A673 (cell line): ENCODE results near the gene SRSF4. TPM values are rescaled to one million over a fixed set of nuclear protein-coding genes. Genes with fewer than 3 reads are reported as not detected.

Source experiments
- BruUV-seq: library from RNA; stranded (reverse); fragments of 400-500 nt; replicated peaks from 2 replicates; lab custom pipeline; 2021; lab: Mats Ljungman, UMichigan
- CTCF ChIA-PET: fragments of 300-600 bp; sonication (Branson Sonifier 250); formaldehyde crosslinking; loops from one replicate; lab custom pipeline; 2022; ENCODE audit warnings: antibody characterized with exemption; lab: Charles Lee
- POLR2A ChIA-PET: fragments of 300-600 bp; sonication (Branson Sonifier 250); formaldehyde crosslinking; loops from one replicate; lab custom pipeline; 2022; ENCODE audit warnings: antibody characterized with exemption; ENCODE audit not compliant: low non-redundant PET; lab: Charles Lee
- DNase-seq: peaks from one replicate; pipeline ENCODE4 v3.0.0-alpha.2; 2015; ENCODE audit warnings: low spot score
- H3K27ac ChIP-seq: fragments of 200-600 bp; sonication (generic); 2 replicates; pipeline ENCODE4 v1.5.1; 2016; ENCODE audit warnings: mixed run types, low read depth, mild to moderate bottlenecking, mixed read lengths, antibody characterized with exemption, low read length; ENCODE audit not compliant: poor library complexity, severe bottlenecking
- H3K27me3 ChIP-seq: fragments of 200-600 bp; sonication (generic); replicated peaks from 2 replicates; pipeline ENCODE4 v1.6.1; 2017; ENCODE audit warnings: mixed run types, low read depth, mild to moderate bottlenecking, mixed read lengths, antibody characterized with exemption, low read length; ENCODE audit not compliant: insufficient read depth, poor library complexity
- H3K36me3 ChIP-seq: fragments of 200-600 bp; sonication (generic); 2 replicates; pipeline ENCODE4 v1.6.1; 2016; ENCODE audit warnings: mixed run types, mild to moderate bottlenecking, mixed read lengths, antibody characterized with exemption, low read length; ENCODE audit not compliant: insufficient read depth, poor library complexity, severe bottlenecking
- H3K4me1 ChIP-seq: fragments of 200-600 bp; sonication (generic); 2 replicates; pipeline ENCODE4 v1.6.1; 2017; ENCODE audit warnings: mixed run types, mild to moderate bottlenecking, mixed read lengths, antibody characterized with exemption, low read length; ENCODE audit not compliant: insufficient read depth, poor library complexity, severe bottlenecking
- H3K4me3 ChIP-seq: fragments of 200-600 bp; sonication (generic); 2 replicates; pipeline ENCODE4 v1.5.1; 2016; ENCODE audit warnings: low read depth, mixed run types, mild to moderate bottlenecking, mixed read lengths, low read length; ENCODE audit not compliant: poor library complexity, severe bottlenecking
- H3K9me3 ChIP-seq: fragments of 200-600 bp; sonication (generic); 2 replicates; pipeline ENCODE4 v1.6.1; 2016; ENCODE audit warnings: mixed run types, low read depth, mild to moderate bottlenecking, mixed read lengths, antibody characterized with exemption, low read length; ENCODE audit not compliant: poor library complexity, severe bottlenecking
- EZH2 ChIP-seq: fragments of 200-600 bp; sonication (generic); IDR thresholded peaks from 2 replicates; pipeline ENCODE4 v1.6.1; 2017; ENCODE audit warnings: borderline replicate concordance, low read depth, mild to moderate bottlenecking, mixed read lengths, antibody characterized with exemption, low read length; ENCODE audit not compliant: poor library complexity, severe bottlenecking
- intact Hi-C: fragments of 100-400 bp; cut with micrococcal nuclease; formaldehyde crosslinking; loops from one replicate; pipeline ENCODE4 v1.10.0; 2022; ENCODE audit not compliant: unreplicated experiment
- total RNA-seq: library from RNA; stranded (reverse); gene quantifications from 2 replicates; pipeline ENCODE4 v1.2.3, GENCODE V29; 2021
- TF ChIP-seq, protein P1 (sequence below): fragments of 300-800, 200-600 bp; sonication (generic); conservative IDR thresholded peaks from 2 replicates; pipeline ENCODE4 v1.5.1; 2017; ENCODE audit warnings: low read depth, mild to moderate bottlenecking, antibody characterized with exemption, low read length, moderate library complexity, mixed read lengths

The SRSF4 gene
- total RNA-seq, 1 experiment from 2014 or later, result 116 TPM

DNA sequence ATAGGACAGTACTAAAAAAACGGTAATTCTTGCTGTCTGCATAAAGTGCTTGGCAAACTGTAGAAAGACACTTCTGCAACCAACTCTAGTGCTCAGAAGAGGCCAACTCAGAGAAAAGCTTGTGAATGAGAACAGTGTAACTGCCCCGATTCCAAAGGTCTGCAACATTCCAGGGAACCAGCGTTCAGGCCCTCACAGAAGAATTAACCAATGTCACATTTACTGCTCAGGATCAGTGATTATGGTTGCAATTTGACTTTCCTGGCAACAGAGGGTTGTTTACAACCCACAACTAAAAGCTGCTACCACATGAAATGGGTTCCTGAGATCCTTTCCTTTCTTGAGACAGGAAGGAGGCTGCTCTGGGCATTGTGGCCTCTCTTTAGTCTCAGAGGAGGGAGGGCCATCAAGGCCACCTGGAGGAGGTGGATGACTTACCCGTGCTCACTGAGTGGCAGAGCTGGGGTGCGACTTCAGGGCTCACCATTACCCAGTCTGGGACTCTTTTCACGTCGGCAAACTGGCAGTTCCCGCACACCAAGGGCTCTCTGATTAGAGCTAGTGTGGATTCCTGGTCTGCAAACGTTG, 15.3 kb downstream of the SRSF4 start:
- POLR2A ChIA-PET, result interaction anchor here (0.7 kb wide), 1 partner anchor 251 kb away, joined by 6 read pairs; no protein-coding TSS in a partner anchor
- intact Hi-C loops, result no loop called here
- peaks cover 61% of the 10 kb centered on the region for H3K4me1 ChIP-seq
- no TSS peak for BruUV-seq
- H3K4me3 ChIP-seq, result no peak overlapping the region
- TF ChIP-seq EZH2, result no peak
- TF ChIP-seq, protein P1, sequence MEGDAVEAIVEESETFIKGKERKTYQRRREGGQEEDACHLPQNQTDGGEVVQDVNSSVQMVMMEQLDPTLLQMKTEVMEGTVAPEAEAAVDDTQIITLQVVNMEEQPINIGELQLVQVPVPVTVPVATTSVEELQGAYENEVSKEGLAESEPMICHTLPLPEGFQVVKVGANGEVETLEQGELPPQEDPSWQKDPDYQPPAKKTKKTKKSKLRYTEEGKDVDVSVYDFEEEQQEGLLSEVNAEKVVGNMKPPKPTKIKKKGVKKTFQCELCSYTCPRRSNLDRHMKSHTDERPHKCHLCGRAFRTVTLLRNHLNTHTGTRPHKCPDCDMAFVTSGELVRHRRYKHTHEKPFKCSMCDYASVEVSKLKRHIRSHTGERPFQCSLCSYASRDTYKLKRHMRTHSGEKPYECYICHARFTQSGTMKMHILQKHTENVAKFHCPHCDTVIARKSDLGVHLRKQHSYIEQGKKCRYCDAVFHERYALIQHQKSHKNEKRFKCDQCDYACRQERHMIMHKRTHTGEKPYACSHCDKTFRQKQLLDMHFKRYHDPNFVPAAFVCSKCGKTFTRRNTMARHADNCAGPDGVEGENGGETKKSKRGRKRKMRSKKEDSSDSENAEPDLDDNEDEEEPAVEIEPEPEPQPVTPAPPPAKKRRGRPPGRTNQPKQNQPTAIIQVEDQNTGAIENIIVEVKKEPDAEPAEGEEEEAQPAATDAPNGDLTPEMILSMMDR, result no peak
- DNase-seq, result no peak
- CTCF ChIA-PET, result no interaction called here
- H3K9me3 ChIP-seq, result no peaks in the 10 kb centered on the region
- no peaks in the 10 kb centered on the region for H3K27me3 ChIP-seq
- peaks cover 54% of the 10 kb centered on the region for H3K36me3 ChIP-seq
- H3K27ac ChIP-seq, result peak overlapping the region; percentile 12

DNA sequence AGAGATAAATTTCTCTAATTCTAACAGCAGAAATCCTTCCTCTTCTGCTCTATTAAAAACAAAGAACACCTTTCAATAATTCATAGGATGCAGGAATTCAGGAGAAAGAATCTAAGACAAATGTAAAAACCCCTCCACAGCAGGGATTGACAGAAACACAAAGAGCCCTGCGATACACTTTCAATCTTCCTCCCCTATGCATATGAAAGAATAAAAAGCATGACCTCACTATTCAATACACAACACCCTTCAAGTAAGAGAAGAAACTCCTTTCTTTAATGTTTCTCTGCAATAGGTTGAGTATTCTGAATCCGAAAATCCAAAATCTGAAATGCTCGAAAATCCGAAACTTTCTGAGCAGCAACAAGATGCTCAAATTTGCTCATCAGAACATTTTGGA, 17.1 kb downstream of the SRSF4 start:
- H3K4me3 ChIP-seq, result no peak overlapping the region
- TF ChIP-seq, protein P1, result no peak
- TF ChIP-seq EZH2, result no peak
- no peaks in the 10 kb centered on the region for H3K27me3 ChIP-seq
- no peak for DNase-seq
- intact Hi-C loops, result no loop called here
- H3K9me3 ChIP-seq, result no peaks in the 10 kb centered on the region
- H3K4me1 ChIP-seq, result peaks cover 46% of the 10 kb centered on the region
- ChIA-PET CTCF (no interaction called here), POLR2A (no interaction called here)
- BruUV-seq, result no TSS peak
- peaks cover 56% of the 10 kb centered on the region for H3K36me3 ChIP-seq
- peak overlapping the region; percentile 43 for H3K27ac ChIP-seq

DNA sequence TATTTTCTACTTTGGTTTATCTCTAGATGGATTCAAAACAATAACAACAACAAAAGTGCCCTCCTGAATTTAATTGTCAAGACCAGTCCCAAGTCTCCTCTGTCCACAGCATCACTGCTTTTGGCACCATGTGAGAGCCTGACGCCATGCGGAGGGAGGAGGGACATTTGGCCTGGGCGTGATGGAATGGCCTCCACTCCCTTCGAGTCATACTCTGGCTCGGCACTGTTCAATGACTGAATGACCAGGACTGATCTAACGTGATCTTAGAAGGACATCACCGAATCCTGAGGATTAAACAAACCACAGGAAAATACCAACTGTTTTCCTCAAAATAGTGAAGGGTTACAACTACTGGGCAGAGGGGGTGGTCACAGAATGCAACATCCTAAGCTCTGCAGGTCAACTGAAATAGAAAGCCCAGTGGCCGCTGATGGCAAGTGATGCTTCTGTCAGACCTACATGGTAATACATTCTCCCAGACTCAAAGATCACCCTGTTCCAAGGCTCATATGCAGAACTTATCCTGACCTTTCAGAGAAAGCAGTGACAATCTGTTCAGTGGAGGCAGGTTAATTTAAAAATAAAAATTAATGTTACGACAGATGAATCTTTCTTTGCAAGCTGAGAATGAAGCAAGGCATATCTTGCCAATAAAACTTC, 19.1 kb downstream of the SRSF4 start:
- intact Hi-C loops, result no loop called here
- peaks cover 45% of the 10 kb centered on the region for H3K4me1 ChIP-seq
- CTCF ChIA-PET, result no interaction called here
- BruUV-seq, result no TSS peak
- TF ChIP-seq, protein P1, result no peak
- TF ChIP-seq EZH2, result no peak
- H3K9me3 ChIP-seq, result no peaks in the 10 kb centered on the region
- H3K27me3 ChIP-seq, result no peaks in the 10 kb centered on the region
- H3K36me3 ChIP-seq, result peaks cover 65% of the 10 kb centered on the region
- H3K4me3 ChIP-seq, result no peak overlapping the region
- no peak for DNase-seq
- POLR2A ChIA-PET, result no interaction called here
- H3K27ac ChIP-seq, result peak overlapping the region; percentile 28
